Endodermal cell (in vitro differentiated cells): ENCODE results near the gene CBL. TPM values are rescaled to one million over a fixed set of nuclear protein-coding genes. Genes with fewer than 3 reads are reported as not detected.

Experiments used
- DNase-seq: peaks from one replicate; pipeline ENCODE4 v3.0.0-alpha.2; 2017
- H3K27ac ChIP-seq: 2 replicates; pipeline ENCODE4 v1.5.1; 2013; ENCODE audit warnings: mild to moderate bottlenecking, low read depth, low read length, moderate library complexity
- H3K27me3 ChIP-seq: 2 replicates; pipeline ENCODE4 v1.6.1; 2013; ENCODE audit warnings: mild to moderate bottlenecking, low read length, moderate library complexity; ENCODE audit not compliant: insufficient read depth, control insufficient read depth, poor library complexity, severe bottlenecking
- H3K36me3 ChIP-seq: 2 replicates; pipeline ENCODE4 v1.7.0; 2013; ENCODE audit warnings: mild to moderate bottlenecking, low read length, moderate library complexity; ENCODE audit not compliant: control insufficient read depth, insufficient read depth
- H3K4me1 ChIP-seq: one replicate; pipeline ENCODE4 v1.7.0; 2013; ENCODE audit warnings: low read length; ENCODE audit not compliant: control insufficient read depth, insufficient read depth
- H3K4me3 ChIP-seq: 2 replicates; pipeline ENCODE4 v1.5.1; 2013; ENCODE audit warnings: mild to moderate bottlenecking, low read length, moderate library complexity
- H3K9ac ChIP-seq: 2 replicates; pipeline ENCODE4 v1.6.1; 2013; ENCODE audit warnings: mild to moderate bottlenecking, low read length, moderate library complexity; ENCODE audit not compliant: poor library complexity, severe bottlenecking; ENCODE audit errors: extremely low read depth
- H3K9me3 ChIP-seq: 2 replicates; pipeline ENCODE4 v1.6.1; 2013; ENCODE audit warnings: mild to moderate bottlenecking, low read length, moderate library complexity; ENCODE audit not compliant: control insufficient read depth
- H3K27ac Mint-ChIP-seq: 2 replicates; pipeline ENCODE4 v1.8.0; 2020; ENCODE audit warnings: mixed read lengths
- H3K27me3 Mint-ChIP-seq: 2 replicates; pipeline ENCODE4 v1.8.0; 2021; ENCODE audit warnings: mild to moderate bottlenecking, mixed read lengths; ENCODE audit not compliant: insufficient read depth
- H3K36me3 Mint-ChIP-seq: 2 replicates; pipeline ENCODE4 v1.8.0; 2020; ENCODE audit warnings: low read depth, mixed read lengths
- H3K4me1 Mint-ChIP-seq: 2 replicates; pipeline ENCODE4 v1.8.0; 2020; ENCODE audit warnings: mixed read lengths
- H3K4me3 Mint-ChIP-seq: 2 replicates; pipeline ENCODE4 v1.8.0; 2020; ENCODE audit warnings: mild to moderate bottlenecking, moderate library complexity, mixed read lengths
- H3K9me3 Mint-ChIP-seq: 2 replicates; pipeline ENCODE4 v1.8.0; 2020; ENCODE audit warnings: mild to moderate bottlenecking, mixed read lengths
- CTCF ChIP-seq: fragments of 200-600 bp; sonication (generic); conservative IDR thresholded peaks from 2 replicates; pipeline ENCODE4 v1.5.0; 2021; ENCODE audit warnings: antibody characterized with exemption, mild to moderate bottlenecking
- WGBS, 2 experiments: methylation state at CpG; one replicate each; pipeline versions ENCODE4 v1.1.5 to v1.1.7; 2013; ENCODE audit warnings: missing lambda C conversion rate in 2 of 2, mixed read lengths in 1 of 2; ENCODE audit not compliant: insufficient coverage in 1 of 2, insufficient read length in 1 of 2; 5-methylcytosine and 5-hydroxymethylcytosine counted together
- total RNA-seq, 2 donors: library from RNA; stranded (reverse); fragmentation: NEBNext Ultra II Directional in 1 of 2; extraction: Animal tissue kit (Norgen Biotek cat#: 25700) in 1 of 2; gene quantifications; 2 replicates in 1 of 2; 3 replicates in 1 of 2; pipeline ENCODE4 v1.2.1, GENCODE V29; 2021

The CBL gene
- total RNA-seq, 2 donors from 2014 or later, result 40.3 to 52.7 TPM

DNA sequence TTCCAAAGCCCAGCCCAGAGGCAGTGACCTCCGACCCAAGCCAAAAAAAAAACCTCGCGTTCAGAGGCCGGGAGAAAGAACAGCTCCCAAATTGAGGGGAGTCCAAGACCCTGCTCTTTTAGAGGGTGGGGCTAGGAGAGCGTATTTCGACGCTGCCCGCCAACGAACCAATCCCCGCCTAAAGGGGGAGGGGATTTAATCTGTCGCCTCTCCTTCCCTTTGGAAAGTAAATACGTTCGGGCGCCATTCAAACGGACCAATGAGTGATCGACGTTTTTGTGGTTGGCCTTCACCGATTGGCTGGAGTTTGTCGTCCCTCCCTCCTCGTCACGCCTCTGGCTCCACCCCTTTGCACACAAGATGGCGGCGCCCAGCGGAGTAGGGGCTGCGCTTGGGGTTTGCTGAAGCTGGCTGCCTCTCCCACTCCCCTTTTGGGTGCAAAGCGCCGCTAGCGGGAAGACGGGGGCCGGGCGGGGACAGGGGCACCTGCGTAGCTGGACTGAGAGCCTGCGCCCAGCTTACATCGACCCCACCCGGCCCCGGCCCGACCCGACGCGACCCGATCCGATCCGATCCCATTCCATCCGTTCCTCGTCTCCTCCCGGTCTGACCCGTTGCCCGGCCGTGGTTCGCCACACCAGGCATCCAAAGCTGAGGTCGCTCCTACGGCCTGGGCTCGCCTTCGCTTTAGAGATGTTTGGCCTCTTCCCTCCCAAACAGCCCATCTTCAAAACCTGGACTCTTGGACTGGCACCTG is 128.2 kb downstream of the CBL start, which contains the start of gene RNF26:
RNF26 (plus strand) TSS at position 354 of the 757 bp plus-strand sequence. CDS start 596 bp downstream, outside the sequence.
- peak within 1 kb of the TSS; percentile 99 for H3K27ac Mint-ChIP-seq
- peak within 1 kb of the TSS; percentile 91 for H3K4me3 ChIP-seq
- H3K9me3 ChIP-seq, result no peaks in the 10 kb centered on the region
- H3K36me3 Mint-ChIP-seq, result peaks cover 5% of the 10 kb centered on the region
- no peak within 1 kb of the TSS for H3K27ac ChIP-seq
- H3K9me3 Mint-ChIP-seq, result no peaks in the 10 kb centered on the region
- TF ChIP-seq CTCF, result no peak
- H3K27me3 ChIP-seq, result peaks cover 7% of the 10 kb centered on the region
- WGBS, 2 experiments, result 0 to 1% methylated on average over 30 to 54 of the region's 54 CpGs
- H3K27me3 Mint-ChIP-seq, result peaks cover 18% of the 10 kb centered on the region
- H3K4me3 Mint-ChIP-seq, result peak within 1 kb of the TSS; percentile 83
- peaks cover 22% of the 10 kb centered on the region for H3K4me1 Mint-ChIP-seq
- H3K36me3 ChIP-seq, result peaks cover 8% of the 10 kb centered on the region
- peaks cover 16% of the 10 kb centered on the region for H3K4me1 ChIP-seq
- H3K9ac ChIP-seq, result peak within 1 kb of the TSS; percentile 86
- peak; percentile 98 for DNase-seq

DNA sequence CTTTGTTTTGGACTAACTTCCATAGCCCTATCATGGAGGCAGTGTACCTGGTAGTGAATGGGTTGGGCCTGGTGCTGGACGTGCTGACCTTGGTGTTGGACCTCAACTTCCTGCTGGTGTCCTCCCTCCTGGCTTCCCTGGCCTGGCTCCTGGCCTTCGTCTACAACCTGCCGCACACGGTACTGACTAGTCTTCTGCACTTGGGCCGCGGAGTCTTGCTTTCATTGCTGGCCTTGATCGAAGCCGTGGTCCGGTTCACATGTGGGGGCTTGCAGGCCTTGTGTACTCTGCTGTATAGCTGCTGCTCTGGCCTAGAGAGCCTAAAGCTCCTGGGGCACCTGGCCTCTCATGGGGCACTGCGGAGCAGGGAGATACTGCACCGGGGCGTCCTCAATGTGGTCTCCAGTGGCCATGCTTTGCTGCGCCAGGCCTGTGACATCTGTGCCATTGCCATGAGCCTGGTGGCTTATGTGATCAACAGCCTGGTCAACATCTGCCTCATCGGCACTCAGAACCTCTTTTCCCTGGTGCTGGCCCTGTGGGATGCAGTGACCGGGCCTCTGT is 129.0 kb downstream of the CBL start:
- H3K9me3 Mint-ChIP-seq, result no peaks in the 10 kb centered on the region
- no peak overlapping the region for H3K27ac ChIP-seq
- H3K36me3 ChIP-seq, result peaks cover 8% of the 10 kb centered on the region
- peak overlapping the region; percentile 99 for H3K27ac Mint-ChIP-seq
- no peak for TF ChIP-seq CTCF
- peak overlapping the region; percentile 91 for H3K4me3 ChIP-seq
- H3K9ac ChIP-seq, result peak overlapping the region; percentile 86
- H3K4me1 ChIP-seq, result peaks cover 16% of the 10 kb centered on the region
- peaks cover 22% of the 10 kb centered on the region for H3K4me1 Mint-ChIP-seq
- H3K9me3 ChIP-seq, result no peaks in the 10 kb centered on the region
- peaks cover 17% of the 10 kb centered on the region for H3K27me3 Mint-ChIP-seq
- WGBS, 2 experiments, result 83 to 85% methylated on average over 14 to 15 of the region's 15 CpGs
- peak overlapping the region; percentile 83 for H3K4me3 Mint-ChIP-seq
- H3K36me3 Mint-ChIP-seq, result peaks cover 5% of the 10 kb centered on the region
- H3K27me3 ChIP-seq, result peaks cover 15% of the 10 kb centered on the region
- DNase-seq, result peak; percentile 42

- TF ChIP-seq CTCF, result no peak
- Histone ChIP-seq H3K4me1 (peaks cover 16% of the 10 kb centered on the region), H3K27me3 (peaks cover 22% of the 10 kb centered on the region), H3K36me3 (peaks cover 8% of the 10 kb centered on the region), H3K27ac (no peak overlapping the region), H3K4me3 (peak overlapping the region; percentile 91), H3K9ac (no peak overlapping the region), H3K9me3 (no peaks in the 10 kb centered on the region)
- Mint-ChIP-seq H3K4me3 (peak overlapping the region; percentile 83), H3K9me3 (no peaks in the 10 kb centered on the region), H3K27me3 (peaks cover 20% of the 10 kb centered on the region), H3K36me3 (peaks cover 5% of the 10 kb centered on the region), H3K27ac (peak overlapping the region; percentile 70), H3K4me1 (peaks cover 22% of the 10 kb centered on the region)
- peak; percentile 46 for DNase-seq
- WGBS, 2 experiments, result 91 to 92% methylated on average over 19 to 30 of the region's 30 CpGs
Measured at GRCh38 chr11:119335655-119336543, 129.8 kb downstream of the CBL start.
